HepG2 (cell line): Measurements from ENCODE around the gene ATP5F1E. TPM values are rescaled to one million over a fixed set of nuclear protein-coding genes. Genes with fewer than 3 reads are reported as not detected.

ENCODE experiments used
- AHR ChIP-seq: IDR thresholded peaks from 2 replicates; pipeline ENCODE4 v1.6.1; 2018; ENCODE audit warnings: missing genetic modification reagents, missing compliant biosample characterization
- ETV5 ChIP-seq: IDR thresholded peaks from 2 replicates; pipeline ENCODE4 v1.6.1; 2018; ENCODE audit warnings: missing biosample characterization, missing genetic modification reagents, inconsistent platforms, borderline replicate concordance
- HINFP ChIP-seq: sonication (generic); formaldehyde crosslinking; IDR thresholded peaks from 2 replicates; pipeline ENCODE4 v1.4.0; 2020; ENCODE audit warnings: low read depth, mild to moderate bottlenecking, missing genetic modification reagents
- HNF4A ChIP-seq: sonication (generic); formaldehyde crosslinking; IDR thresholded peaks from 2 replicates; pipeline ENCODE4 v1.4.0; 2020; ENCODE audit warnings: missing genetic modification reagents
- HNRNPH1 ChIP-seq: fragments of 200-400 bp; formaldehyde crosslinking; optimal IDR thresholded peaks from 2 replicates; pipeline ENCODE3; 2017; ENCODE audit warnings: mild to moderate bottlenecking, low read depth, low read length
- HOXA3 ChIP-seq: sonication (generic); formaldehyde crosslinking; IDR thresholded peaks from 2 replicates; pipeline ENCODE4 v1.5.0; 2020; ENCODE audit warnings: missing genetic modification reagents
- KLF16 ChIP-seq, 2 experiments: sonication (generic) in 1 of 2; formaldehyde crosslinking in 1 of 2; IDR thresholded peaks; 2 replicates each; pipeline versions ENCODE4 v1.6.1 to v1.8.0; 2016 to 2023; ENCODE audit warnings: missing genetic modification reagents in 2 of 2, missing compliant biosample characterization in 1 of 2
- MBD4 ChIP-seq: IDR thresholded peaks from 2 replicates; pipeline ENCODE4 v1.6.1; 2012; ENCODE audit warnings: low read length, inconsistent platforms, borderline replicate concordance
- NR2F2 ChIP-seq: IDR thresholded peaks from 2 replicates; pipeline ENCODE4 v1.6.1; 2012; ENCODE audit warnings: low read depth, inconsistent platforms, borderline replicate concordance
- RBM22 ChIP-seq: fragments of 200-400 bp; formaldehyde crosslinking; optimal IDR thresholded peaks from 2 replicates; pipeline ENCODE3; 2017; ENCODE audit warnings: mild to moderate bottlenecking, low read length, moderate library complexity
- RXRB ChIP-seq: IDR thresholded peaks from 2 replicates; pipeline ENCODE4 v1.6.1; 2016; ENCODE audit warnings: borderline replicate concordance, missing genetic modification reagents, missing compliant biosample characterization
- SKIL ChIP-seq: sonication (generic); formaldehyde crosslinking; IDR thresholded peaks from 2 replicates; pipeline ENCODE4 v1.8.0; 2022; ENCODE audit warnings: missing genetic modification reagents, mild to moderate bottlenecking, moderate library complexity, borderline replicate concordance
- ZBTB42 ChIP-seq: sonication (generic); formaldehyde crosslinking; IDR thresholded peaks from 2 replicates; pipeline ENCODE4 v1.5.0; 2020; ENCODE audit warnings: mild to moderate bottlenecking, missing genetic modification reagents
- ZGPAT ChIP-seq: IDR thresholded peaks from 2 replicates; pipeline ENCODE4 v1.6.1; 2016; ENCODE audit warnings: mild to moderate bottlenecking
- ZNF33A ChIP-seq: sonication (generic); formaldehyde crosslinking; IDR thresholded peaks from 2 replicates; pipeline ENCODE4 v1.5.1; 2020; ENCODE audit warnings: missing genetic modification reagents, mild to moderate bottlenecking, moderate library complexity, borderline replicate concordance
- ZNF556 ChIP-seq: sonication (generic); formaldehyde crosslinking; IDR thresholded peaks from 2 replicates; pipeline ENCODE4 v1.4.0; 2020; ENCODE audit warnings: mild to moderate bottlenecking, missing genetic modification reagents, borderline replicate concordance
- ZNF564 ChIP-seq: sonication (generic); formaldehyde crosslinking; IDR thresholded peaks from 2 replicates; pipeline ENCODE4 v1.8.1; 2023; ENCODE audit warnings: mild to moderate bottlenecking, missing genetic modification reagents
- ZNF576 ChIP-seq: sonication (generic); formaldehyde crosslinking; IDR thresholded peaks from 2 replicates; pipeline ENCODE4 v1.4.0; 2020; ENCODE audit warnings: mild to moderate bottlenecking, missing genetic modification reagents
- ZNF883 ChIP-seq: sonication (generic); formaldehyde crosslinking; IDR thresholded peaks from 2 replicates; pipeline ENCODE4 v1.5.1; 2020; ENCODE audit warnings: mild to moderate bottlenecking, missing genetic modification reagents; ENCODE audit errors: not compliant biosample characterization
- polyA plus RNA-seq, 8 experiments: library from polyadenylated mRNA; depleted of rRNA in 3 of 8; stranded (reverse) in 7 of 8; unstranded in 1 of 8; fragments of >200 nt; fragmentation: Illumina TruSeq in 4 of 8; extraction: Trizol in 4 of 8; gene quantifications; 2 replicates each; pipeline versions ENCODE4 v1.2.1 to v1.2.3, GENCODE V29; 2011 to 2016; ENCODE audit warnings: low read depth in 4 of 8, missing spikeins in 1 of 8, mixed read lengths in 1 of 8; ENCODE audit not compliant: insufficient read depth in 1 of 8
- total RNA-seq, 5 experiments: library from RNA; depleted of rRNA; stranded (reverse); fragments of >200 nt; fragmentation: Illumina TruSeq; extraction: Trizol; gene quantifications; 2 replicates each; pipeline ENCODE4 v1.2.3, GENCODE V29; 2016; ENCODE audit warnings: low read depth in 1 of 5

Gene ATP5F1E
- total and polyA plus RNA-seq, 2 of the 13 experiments (the other 11 are each of a cell fraction or from before 2014, with no cell fraction given): 121 to 134 TPM

- TF ChIP-seq ZNF556 (CRISPR knock-in tag) (0 out of 2 replicates have a peak, but pooled peaks have one; percentile 13), HOXA3 (CRISPR knock-in tag) (peak; percentile 25; the same call in 1 of the 2 replicates), ZNF883 (CRISPR knock-in tag) (no peak), ZNF576 (CRISPR knock-in tag) (no peak), ETV5 (CRISPR knock-in tag) (peak; percentile 74), HNF4A (CRISPR knock-in tag) (no peak), ZNF564 (CRISPR knock-in tag) (peak; percentile 58; the same call in 1 of the 2 replicates), RBM22 (no peak), MBD4 (no peak), ZGPAT (CRISPR knock-in tag) (peak; percentile 35; the same call in 1 of the 2 replicates), HNRNPH1 (no peak), RXRB (CRISPR knock-in tag) (peak; percentile 38; the same call in 1 of the 2 replicates), HINFP (CRISPR knock-in tag) (0 out of 2 replicates have a peak, but pooled peaks have one; percentile 18), NR2F2 (peak; percentile 18; the same call in 1 of the 2 replicates), AHR (CRISPR knock-in tag) (peak; percentile 71; the same call in 1 of the 2 replicates), ZBTB42 (CRISPR knock-in tag) (no peak), SKIL (CRISPR knock-in tag) (no peak; the same call in 1 of the 2 replicates), ZNF33A (CRISPR knock-in tag) (no peak), KLF16 (CRISPR knock-in tag; IDR thresholded peaks at IDR 0.05) (no peak; a peak in 1 of 4 replicates)
Observed at GRCh38 chr20:59010995-59011873, 20.9 kb downstream of the ATP5F1E start (continued).
